Ovary (tissue), 9 donors: ENCODE data around the gene TNRC6A. TPM values are rescaled to one million over a fixed set of nuclear protein-coding genes. Genes with fewer than 3 reads are reported as not detected.

Source experiments
- DNase-seq, 5 donors: peaks; one replicate each; pipeline ENCODE4 v3.0.0-alpha.2; 2019 to 2020
- H3K27ac ChIP-seq, 2 donors: fragments of 200-600 bp; one replicate each; pipeline versions ENCODE4 v1.5.1 to v1.8.0; 2019 to 2022
- H3K27me3 ChIP-seq: fragments of 200-600 bp; one replicate; pipeline ENCODE4 v1.8.0; 2022
- H3K36me3 ChIP-seq: fragments of 200-600 bp; sonication (generic); one replicate; pipeline ENCODE4 v1.5.1; 2019
- H3K4me1 ChIP-seq: one replicate; pipeline ENCODE4 v1.8.1; 2013; ENCODE audit warnings: mild to moderate bottlenecking, moderate library complexity; ENCODE audit not compliant: insufficient read depth
- H3K4me3 ChIP-seq: fragments of 200-600 bp; sonication (generic); one replicate; pipeline ENCODE4 v1.5.1; 2017
- H3K9me3 ChIP-seq, 2 donors: fragments of 200-600 bp in 1 of 2; sonication (generic) in 1 of 2; one replicate each; pipeline versions ENCODE4 v1.5.1 to v1.8.1; 2013 to 2019; ENCODE audit warnings: mild to moderate bottlenecking in 1 of 2, moderate library complexity in 1 of 2
- CTCF ChIP-seq, 3 donors: fragments of 450-650 bp in 2 of 3; fragments of 200-600 bp in 1 of 3; IDR thresholded peaks; one replicate each; pipeline versions ENCODE4 v1.5.1 to v1.8.0; 2016 to 2022; ENCODE audit warnings: antibody characterized with exemption in 3 of 3, mild to moderate bottlenecking in 1 of 3
- EP300 ChIP-seq: sonication (generic); formaldehyde crosslinking; IDR thresholded peaks from one replicate; pipeline ENCODE4 v1.6.1; 2017; ENCODE audit warnings: antibody characterized with exemption
- POLR2A ChIP-seq: fragments of 450-650 bp; IDR thresholded peaks from one replicate; pipeline ENCODE4 v1.6.1; 2017; ENCODE audit warnings: antibody characterized with exemption, mild to moderate bottlenecking, moderate library complexity
- WGBS, 3 donors: extraction: QIAGEN DNeasy Blood & Tissue Kit in 1 of 3; methylation state at CpG; one replicate each; pipeline versions ENCODE4 v1.1.5 to v1.1.7; 2013 to 2017; 5-methylcytosine and 5-hydroxymethylcytosine counted together
- intact Hi-C, 4 donors: fragments of 100-400 bp; cut with DNase I; formaldehyde crosslinking; loops; one replicate each; pipeline versions ENCODE4 v1.11.0 to v1.15.1; 2022 to 2023
- polyA plus RNA-seq, 2 donors: library from polyadenylated mRNA; stranded (reverse); fragments of 200-250 nt in 1 of 2; fragments of 350-450 nt in 1 of 2; fragmentation: Illumina TruSeq in 1 of 2; extraction: RNeasy Lipid Tissue Mini Kit (QIAGEN cat#74804) in 1 of 2; gene quantifications; one replicate each; pipeline ENCODE4 v1.2.3, GENCODE V29; 2013 to 2014
- total RNA-seq, 7 donors: library from RNA; depleted of rRNA in 2 of 7; stranded (reverse); fragments of >200 nt in 2 of 7; fragmentation: NEBNext Ultra II Directional in 3 of 7; extraction: Animal tissue kit (Norgen Biotek cat#: 25700) in 3 of 7; gene quantifications; one replicate each; pipeline versions ENCODE4 v1.1.0 to v1.2.4, GENCODE V29; 2016 to 2023
- donor health status: DM: no; HTN: no; CAD: no; lungs with moderate emphysema.
- donor health status: DM: no; HTN: no; CAD: no.
- donor health status: Bipolar disorder and iron deficiency.
- donor health status: DM: yes; HTN: yes; CAD: no.
- donor health status: DM: no; HTN: no; CAD: no.
- donor health status: DM: yes; HTN: yes; CAD: no.

The TNRC6A gene
- total and polyA plus RNA-seq, 9 donors = 22.1 to 80.7 (median 54.0) TPM

GRCh38 chr16:24871891-24872290 is 142.4 kb downstream of the TNRC6A start:
- H3K27me3 ChIP-seq = no peaks in the 10 kb centered on the region
- TF ChIP-seq EP300 (no peak), POLR2A (no peak), CTCF (IDR thresholded peaks at IDR 0.05) (no peak)
- WGBS, 3 donors = 91 to 93% (median 92%) methylated on average over 5 of the region's 5 CpGs
- no peaks in the 10 kb centered on the region for H3K4me1 ChIP-seq
- H3K9me3 ChIP-seq = no peaks in the 10 kb centered on the region
- H3K27ac ChIP-seq = no peak overlapping the region
- intact Hi-C loops = no loop called here
- no peak for DNase-seq
- H3K36me3 ChIP-seq = no peaks in the 10 kb centered on the region
- H3K4me3 ChIP-seq = no peak overlapping the region

DNA sequence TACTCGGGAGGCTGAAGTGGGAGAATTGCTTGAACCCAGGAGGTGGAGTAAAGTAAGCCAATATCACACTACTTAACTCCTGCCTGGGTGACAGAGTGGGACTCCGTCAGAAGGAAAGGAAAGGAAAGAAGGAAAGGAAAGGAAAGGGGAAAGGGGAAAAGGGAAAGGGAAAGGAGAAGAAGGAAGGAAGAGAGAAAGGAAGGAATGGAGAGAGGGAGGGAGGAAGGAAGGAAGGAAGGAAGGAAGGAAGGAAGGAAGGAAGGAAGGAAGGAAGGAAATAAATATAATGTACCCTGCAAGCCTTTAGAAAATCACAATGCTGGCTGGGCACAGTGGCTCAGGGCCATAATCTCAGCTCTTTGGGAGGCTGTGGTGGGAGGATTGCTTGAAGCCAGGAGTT is 143.6 kb downstream of the TNRC6A start:
- H3K27me3 ChIP-seq = no peaks in the 10 kb centered on the region
- intact Hi-C loops = no loop called here
- H3K27ac ChIP-seq = no peak overlapping the region
- H3K4me3 ChIP-seq = no peak overlapping the region
- WGBS, 3 donors = 58 to 60% (median 59%) methylated on average over 2 of the region's 2 CpGs
- no peaks in the 10 kb centered on the region for H3K9me3 ChIP-seq
- no peak for DNase-seq
- H3K36me3 ChIP-seq = no peaks in the 10 kb centered on the region
- TF ChIP-seq POLR2A = no peak
- TF ChIP-seq CTCF (IDR thresholded peaks at IDR 0.05) = no peak
- no peak for TF ChIP-seq EP300
- no peaks in the 10 kb centered on the region for H3K4me1 ChIP-seq

GRCh38 chr16:24875466-24875865 is 146.0 kb downstream of the TNRC6A start:
- no peaks in the 10 kb centered on the region for H3K27me3 ChIP-seq
- H3K4me1 ChIP-seq = no peaks in the 10 kb centered on the region
- TF ChIP-seq EP300 (no peak), POLR2A (no peak), CTCF (IDR thresholded peaks at IDR 0.05) (no peak)
- intact Hi-C loops = no loop called here
- H3K36me3 ChIP-seq = no peaks in the 10 kb centered on the region
- WGBS, 3 donors = 81 to 86% (median 83%) methylated on average over 10 of the region's 10 CpGs
- H3K27ac ChIP-seq = no peak overlapping the region
- DNase-seq = no peak
- no peaks in the 10 kb centered on the region for H3K9me3 ChIP-seq
- no peak overlapping the region for H3K4me3 ChIP-seq

Other genes starting within 250 kb of the TNRC6A start
- 100 to 1,000 TPM in 1 of 7 donors, 10 to 100 TPM in 6; 53.3 to 112 (median 68.0) TPM for gene RBBP6, start 190.1 kb upstream of the TNRC6A start, total RNA-seq
- gene RBBP6, start 190.1 kb upstream of the TNRC6A start, polyA plus RNA-seq = 10 to 100 TPM; 35.9 to 45.3 TPM
- under 1 TPM in 3 of 7 donors, not detected in 4; 0.24 to 0.50 (median 0.32) TPM for gene SLC5A11, start 116.3 kb downstream of the TNRC6A start, total RNA-seq
- gene SLC5A11, start 116.3 kb downstream of the TNRC6A start, polyA plus RNA-seq = under 1 TPM in 1 of 2 donors, not detected in 1; 0.04 TPM